Activated naive CD4-positive, alpha-beta T cell (primary cell): ENCODE measurements around the gene SHANK1.
A peak's percentile ranks its signal among the peaks of the same experiment; 100 is the strongest.

Experiments used
- DNase-seq, 4 experiments: peaks; one replicate each; lab custom pipeline; 2025; lab: John Stamatoyannopoulos, UW

The SHANK1 gene

GRCh38 chr19:50686310-50687032 lies 33.1 kb downstream of the SHANK1 start:
- DNase-seq, result no peak

GRCh38 chr19:50679177-50680125 lies 40.2 kb downstream of the SHANK1 start:
- DNase-seq, result peak; percentile 14 to 61 (median 36)

GRCh38 chr19:50678323-50678722 lies 41.3 kb downstream of the SHANK1 start:
- DNase-seq, result no peak

- DNase-seq, result no peak
Measured at GRCh38 chr19:50677636-50678035, 42.0 kb downstream of the SHANK1 start.

GRCh38 chr19:50676625-50677197 lies 42.9 kb downstream of the SHANK1 start:
- DNase-seq, result no peak

- no peak for DNase-seq
Measured at GRCh38 chr19:50673118-50673517, 46.5 kb downstream of the SHANK1 start.

GRCh38 chr19:50670102-50670380 lies 49.6 kb downstream of the SHANK1 start:
- DNase-seq, result no peak

GRCh38 chr19:50669302-50670101 lies 50.1 kb downstream of the SHANK1 start:
- DNase-seq, result peak in 2 of 4 experiments; percentile 3 to 11

- no peak for DNase-seq
Measured at GRCh38 chr19:50668879-50669278, 50.7 kb downstream of the SHANK1 start.

- no peak for DNase-seq
Measured at GRCh38 chr19:50668416-50668815, 51.2 kb downstream of the SHANK1 start.

GRCh38 chr19:50667759-50668231 lies 51.8 kb downstream of the SHANK1 start:
- no peak for DNase-seq

- DNase-seq, result no peak
Measured at GRCh38 chr19:50667177-50667758, 52.3 kb downstream of the SHANK1 start.

GRCh38 chr19:50666346-50667176 lies 53.0 kb downstream of the SHANK1 start:
- DNase-seq, result no peak

- DNase-seq, result no peak
Measured at GRCh38 chr19:50664204-50664603, 55.4 kb downstream of the SHANK1 start.

- no peak for DNase-seq
Measured at GRCh38 chr19:50663482-50663790, 56.2 kb downstream of the SHANK1 start.

- no peak for DNase-seq
Measured at GRCh38 chr19:50662651-50663481, 56.7 kb downstream of the SHANK1 start.

- no peak for DNase-seq
Measured at GRCh38 chr19:50661766-50662650, 57.6 kb downstream of the SHANK1 start.

GRCh38 chr19:50661023-50661422 lies 58.6 kb downstream of the SHANK1 start:
- no peak for DNase-seq

- DNase-seq, result no peak
Measured at GRCh38 chr19:50660088-50660366, 59.6 kb downstream of the SHANK1 start.
